Bronchial epithelial cell (primary cell): ENCODE results near the gene NIM1K. TPM values are rescaled to one million over a fixed set of nuclear protein-coding genes. Genes with fewer than 3 reads are reported as not detected.

Source experiments
- DNase-seq: peaks from one replicate; pipeline ENCODE4 v3.0.0-alpha.2; 2010; ENCODE audit warnings: low read depth
- FAIRE-seq: peaks from 2 replicates; lab custom pipeline; 2011; peaks lifted over from hg19 to GRCh38; lab: Jason Lieb, UNC
- H3K27me3 ChIP-seq: 2 replicates; pipeline ENCODE4 v1.5.1; 2011; ENCODE audit warnings: low read length; ENCODE audit not compliant: control insufficient read depth, insufficient read depth
- H3K36me3 ChIP-seq: 2 replicates; pipeline ENCODE4 v1.5.1; 2011; ENCODE audit warnings: low read length; ENCODE audit not compliant: control insufficient read depth, insufficient read depth
- H3K4me3 ChIP-seq: 2 replicates; pipeline ENCODE4 v1.5.1; 2011; ENCODE audit warnings: mild to moderate bottlenecking, low read depth, low read length, control low read depth
- total RNA-seq: library from RNA; depleted of rRNA; stranded (reverse); fragments of >200 nt; gene quantifications from 2 replicates; pipeline ENCODE4 v1.2.1, GENCODE V29; 2014
- TF ChIP-seq, protein P1 (sequence below): IDR thresholded peaks from 2 replicates; pipeline ENCODE4 v1.5.1; 2011; ENCODE audit warnings: mild to moderate bottlenecking, moderate library complexity, low read length, control low read depth, inconsistent platforms; ENCODE audit not compliant: insufficient read depth, severe bottlenecking

Gene NIM1K
- total RNA-seq, 1 donor from 2014 or later: not detected

DNA sequence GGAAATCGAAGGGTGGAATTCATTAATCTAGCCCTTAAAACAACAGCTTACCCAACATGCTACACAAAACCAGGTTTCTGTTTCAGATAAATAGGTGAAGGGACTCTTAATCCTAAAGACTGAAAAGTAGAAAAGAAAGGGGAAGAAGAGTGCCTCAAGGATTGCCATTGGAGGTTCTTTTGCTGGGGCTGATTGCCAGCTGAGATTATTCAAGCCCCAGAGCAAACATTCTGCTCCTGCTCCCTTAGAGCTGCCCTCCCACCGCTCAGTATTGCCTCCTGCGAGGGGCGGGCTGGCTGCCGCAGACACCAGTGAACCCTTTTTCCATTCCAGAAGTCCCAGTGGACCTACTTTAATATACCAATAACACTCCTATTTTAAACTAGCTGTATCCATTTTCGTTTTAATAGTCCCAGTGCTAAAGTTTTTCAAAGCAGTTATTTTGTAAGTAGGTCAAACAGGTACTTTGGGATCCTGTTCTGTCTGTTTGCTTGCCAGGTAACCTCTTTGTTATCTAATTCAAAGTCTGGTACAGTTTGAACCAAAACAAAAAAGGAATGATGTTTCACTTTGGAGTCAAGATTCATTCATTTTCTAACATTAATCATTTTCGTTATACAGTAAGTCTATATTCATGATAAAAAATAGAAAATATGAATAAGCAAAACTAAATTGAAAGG, 82.5 kb downstream of the NIM1K start:
- FAIRE-seq (no peak), DNase-seq (no peak)
- peaks cover 3% of the 10 kb centered on the region for H3K27me3 ChIP-seq
- TF ChIP-seq, protein P1, sequence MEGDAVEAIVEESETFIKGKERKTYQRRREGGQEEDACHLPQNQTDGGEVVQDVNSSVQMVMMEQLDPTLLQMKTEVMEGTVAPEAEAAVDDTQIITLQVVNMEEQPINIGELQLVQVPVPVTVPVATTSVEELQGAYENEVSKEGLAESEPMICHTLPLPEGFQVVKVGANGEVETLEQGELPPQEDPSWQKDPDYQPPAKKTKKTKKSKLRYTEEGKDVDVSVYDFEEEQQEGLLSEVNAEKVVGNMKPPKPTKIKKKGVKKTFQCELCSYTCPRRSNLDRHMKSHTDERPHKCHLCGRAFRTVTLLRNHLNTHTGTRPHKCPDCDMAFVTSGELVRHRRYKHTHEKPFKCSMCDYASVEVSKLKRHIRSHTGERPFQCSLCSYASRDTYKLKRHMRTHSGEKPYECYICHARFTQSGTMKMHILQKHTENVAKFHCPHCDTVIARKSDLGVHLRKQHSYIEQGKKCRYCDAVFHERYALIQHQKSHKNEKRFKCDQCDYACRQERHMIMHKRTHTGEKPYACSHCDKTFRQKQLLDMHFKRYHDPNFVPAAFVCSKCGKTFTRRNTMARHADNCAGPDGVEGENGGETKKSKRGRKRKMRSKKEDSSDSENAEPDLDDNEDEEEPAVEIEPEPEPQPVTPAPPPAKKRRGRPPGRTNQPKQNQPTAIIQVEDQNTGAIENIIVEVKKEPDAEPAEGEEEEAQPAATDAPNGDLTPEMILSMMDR: no peak
- H3K4me3 ChIP-seq: no peak overlapping the region
- no peaks in the 10 kb centered on the region for H3K36me3 ChIP-seq

GRCh38 chr5:43275391-43275790, 83.4 kb downstream of the NIM1K start:
- FAIRE-seq (no peak), DNase-seq (no peak)
- Histone ChIP-seq H3K4me3 (no peak overlapping the region), H3K27me3 (peaks cover 3% of the 10 kb centered on the region), H3K36me3 (no peaks in the 10 kb centered on the region)
- TF ChIP-seq, protein P1: no peak

- H3K27me3 ChIP-seq: peaks cover 2% of the 10 kb centered on the region
- no peak overlapping the region for H3K4me3 ChIP-seq
- DNase-seq (no peak), FAIRE-seq (no peak)
- TF ChIP-seq, protein P1: no peak
- no peaks in the 10 kb centered on the region for H3K36me3 ChIP-seq
Observed at GRCh38 chr5:43279548-43280274, 87.7 kb downstream of the NIM1K start.

- TF ChIP-seq, protein P1: no peak
Observed at GRCh38 chr5:43281840-43282658, 90.0 kb downstream of the NIM1K start.

DNA sequence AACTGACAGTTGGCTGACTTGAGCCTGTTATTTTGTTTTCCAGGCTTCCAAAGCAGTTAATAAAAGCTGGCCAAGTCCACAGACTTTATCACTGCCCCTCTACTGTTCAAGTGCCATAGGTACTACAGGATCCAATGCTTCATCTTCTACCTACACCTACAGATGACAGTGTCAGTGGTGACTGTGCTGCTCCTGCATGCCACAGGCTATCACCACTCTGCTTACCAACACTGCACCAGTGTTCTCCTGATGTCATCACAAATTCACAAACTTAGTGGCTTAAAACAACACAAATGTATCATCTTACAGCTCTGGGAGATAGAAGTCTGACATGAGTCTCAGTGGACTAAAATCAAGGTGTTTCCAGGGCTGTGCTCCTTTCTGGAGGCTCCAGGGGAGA, 94.6 kb downstream of the NIM1K start:
- H3K36me3 ChIP-seq: no peaks in the 10 kb centered on the region
- FAIRE-seq (peak; percentile 82), DNase-seq (no peak)
- TF ChIP-seq, protein P1: no peak
- no peak overlapping the region for H3K4me3 ChIP-seq
- H3K27me3 ChIP-seq: no peaks in the 10 kb centered on the region

More at GRCh38 chr5:43281840-43282658, 90.0 kb downstream of the NIM1K start:
- Histone ChIP-seq H3K4me3 (no peak overlapping the region), H3K27me3 (no peaks in the 10 kb centered on the region), H3K36me3 (no peaks in the 10 kb centered on the region)
- peak; percentile 77 for DNase-seq
- no peak for FAIRE-seq
